DOHH2 (cell line): Measurements from ENCODE around the gene ANO8.

Source experiments
- H3F3A ChIP-seq: fragments of 200-600 bp; sonication (generic), shearing (Covaris generic); 2 replicates; pipeline ENCODE4 v1.6.0; 2016; ENCODE audit warnings: antibody characterized with exemption, mild to moderate bottlenecking; ENCODE audit not compliant: control insufficient read depth, insufficient read depth
- H3K27ac ChIP-seq: fragments of 200-600 bp; sonication (generic); 2 replicates; pipeline ENCODE4 v1.5.1; 2014; ENCODE audit warnings: low read depth, mild to moderate bottlenecking, low read length, moderate library complexity
- H3K27me3 ChIP-seq: fragments of 200-600 bp; sonication (generic); 2 replicates; pipeline ENCODE4 v1.6.1; 2014; ENCODE audit warnings: mild to moderate bottlenecking, low read length, mixed read lengths; ENCODE audit not compliant: control insufficient read depth
- H3K36me3 ChIP-seq: fragments of 200-600 bp; sonication (generic); 2 replicates; pipeline ENCODE4 v1.6.1; 2014; ENCODE audit warnings: mild to moderate bottlenecking, low read length, moderate library complexity, mixed read lengths; ENCODE audit not compliant: control insufficient read depth
- H3K4me1 ChIP-seq: fragments of 200-600 bp; sonication (generic); 2 replicates; pipeline ENCODE4 v1.6.1; 2014; ENCODE audit warnings: mild to moderate bottlenecking, low read length, mixed read lengths; ENCODE audit not compliant: control insufficient read depth
- H3K4me2 ChIP-seq: fragments of 200-600 bp; sonication (generic); 2 replicates; pipeline ENCODE4 v1.6.0; 2014; ENCODE audit warnings: mild to moderate bottlenecking, low read length, moderate library complexity
- H3K4me3 ChIP-seq: fragments of 200-600 bp; sonication (generic); 2 replicates; pipeline ENCODE4 v1.5.1; 2014; ENCODE audit warnings: mild to moderate bottlenecking, low read length, mixed read lengths
- H3K79me2 ChIP-seq: fragments of 200-600 bp; sonication (generic); 2 replicates; pipeline ENCODE4 v1.6.1; 2014; ENCODE audit warnings: mild to moderate bottlenecking, low read length, mixed read lengths; ENCODE audit not compliant: control insufficient read depth
- H3K9me2 ChIP-seq: fragments of 200-600 bp; sonication (generic); replicated peaks from 2 replicates; pipeline ENCODE4 v1.6.1; 2014; ENCODE audit warnings: mild to moderate bottlenecking, low read length, mixed read lengths; ENCODE audit not compliant: control insufficient read depth
- H3K9me3 ChIP-seq: fragments of 200-600 bp; sonication (generic); 2 replicates; pipeline ENCODE4 v1.6.1; 2014; ENCODE audit warnings: antibody characterized with exemption, low read length, mixed read lengths; ENCODE audit not compliant: control insufficient read depth, insufficient read depth
- H4K20me1 ChIP-seq: fragments of 200-600 bp; sonication (generic); 2 replicates; pipeline ENCODE4 v1.6.0; 2014; ENCODE audit warnings: low read depth, mild to moderate bottlenecking, antibody characterized with exemption, low read length, moderate library complexity; ENCODE audit not compliant: control insufficient read depth, insufficient read depth
- EZH2phosphoT487 ChIP-seq: fragments of 200-600 bp; sonication (generic); IDR thresholded peaks from 2 replicates; pipeline ENCODE4 v1.6.1; 2017; ENCODE audit warnings: borderline replicate concordance, mild to moderate bottlenecking, antibody characterized with exemption, low read length, moderate library complexity, mixed read lengths
- TF ChIP-seq, protein P1 (sequence below): fragments of 200-600 bp; sonication (generic); IDR thresholded peaks from one replicate; pipeline ENCODE4 v1.5.1; 2014; ENCODE audit warnings: antibody characterized with exemption, mild to moderate bottlenecking, low read depth, low read length; ENCODE audit not compliant: poor library complexity, severe bottlenecking

ANO8 gene

DNA sequence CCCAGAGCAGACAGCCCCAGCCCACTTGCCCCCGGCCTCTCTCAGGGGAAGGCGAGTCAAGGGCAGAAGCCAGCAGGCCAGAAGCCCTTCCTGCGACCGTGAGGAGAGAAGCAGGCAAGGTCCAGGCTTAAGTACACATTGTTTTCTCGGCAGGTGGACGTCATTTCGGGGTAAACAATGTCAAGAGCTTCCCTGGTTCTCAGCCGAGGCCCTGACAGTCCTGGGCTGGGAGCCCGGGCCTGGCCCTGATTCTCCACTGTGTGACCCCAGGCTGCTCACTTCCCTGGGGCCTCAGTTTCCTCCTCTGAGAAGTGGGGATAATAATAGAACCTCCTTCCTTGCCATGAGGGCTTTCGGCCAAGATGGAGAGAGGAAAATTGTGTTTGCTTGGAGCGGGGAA lies 23.1 kb upstream of the ANO8 start:
- no peaks in the 10 kb centered on the region for H3K9me3 ChIP-seq
- H3K79me2 ChIP-seq = no peaks in the 10 kb centered on the region
- no peaks in the 10 kb centered on the region for H3F3A ChIP-seq
- H3K4me1 ChIP-seq = no peaks in the 10 kb centered on the region
- no peak overlapping the region for H3K4me3 ChIP-seq
- no peaks in the 10 kb centered on the region for H4K20me1 ChIP-seq
- H3K9me2 ChIP-seq = no peaks in the 10 kb centered on the region
- TF ChIP-seq, protein P1, sequence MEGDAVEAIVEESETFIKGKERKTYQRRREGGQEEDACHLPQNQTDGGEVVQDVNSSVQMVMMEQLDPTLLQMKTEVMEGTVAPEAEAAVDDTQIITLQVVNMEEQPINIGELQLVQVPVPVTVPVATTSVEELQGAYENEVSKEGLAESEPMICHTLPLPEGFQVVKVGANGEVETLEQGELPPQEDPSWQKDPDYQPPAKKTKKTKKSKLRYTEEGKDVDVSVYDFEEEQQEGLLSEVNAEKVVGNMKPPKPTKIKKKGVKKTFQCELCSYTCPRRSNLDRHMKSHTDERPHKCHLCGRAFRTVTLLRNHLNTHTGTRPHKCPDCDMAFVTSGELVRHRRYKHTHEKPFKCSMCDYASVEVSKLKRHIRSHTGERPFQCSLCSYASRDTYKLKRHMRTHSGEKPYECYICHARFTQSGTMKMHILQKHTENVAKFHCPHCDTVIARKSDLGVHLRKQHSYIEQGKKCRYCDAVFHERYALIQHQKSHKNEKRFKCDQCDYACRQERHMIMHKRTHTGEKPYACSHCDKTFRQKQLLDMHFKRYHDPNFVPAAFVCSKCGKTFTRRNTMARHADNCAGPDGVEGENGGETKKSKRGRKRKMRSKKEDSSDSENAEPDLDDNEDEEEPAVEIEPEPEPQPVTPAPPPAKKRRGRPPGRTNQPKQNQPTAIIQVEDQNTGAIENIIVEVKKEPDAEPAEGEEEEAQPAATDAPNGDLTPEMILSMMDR = no peak
- TF ChIP-seq EZH2phosphoT487 = no peak
- H3K27me3 ChIP-seq = no peaks in the 10 kb centered on the region
- no peaks in the 10 kb centered on the region for H3K36me3 ChIP-seq
- no peak overlapping the region for H3K27ac ChIP-seq
- no peak overlapping the region for H3K4me2 ChIP-seq

DNA sequence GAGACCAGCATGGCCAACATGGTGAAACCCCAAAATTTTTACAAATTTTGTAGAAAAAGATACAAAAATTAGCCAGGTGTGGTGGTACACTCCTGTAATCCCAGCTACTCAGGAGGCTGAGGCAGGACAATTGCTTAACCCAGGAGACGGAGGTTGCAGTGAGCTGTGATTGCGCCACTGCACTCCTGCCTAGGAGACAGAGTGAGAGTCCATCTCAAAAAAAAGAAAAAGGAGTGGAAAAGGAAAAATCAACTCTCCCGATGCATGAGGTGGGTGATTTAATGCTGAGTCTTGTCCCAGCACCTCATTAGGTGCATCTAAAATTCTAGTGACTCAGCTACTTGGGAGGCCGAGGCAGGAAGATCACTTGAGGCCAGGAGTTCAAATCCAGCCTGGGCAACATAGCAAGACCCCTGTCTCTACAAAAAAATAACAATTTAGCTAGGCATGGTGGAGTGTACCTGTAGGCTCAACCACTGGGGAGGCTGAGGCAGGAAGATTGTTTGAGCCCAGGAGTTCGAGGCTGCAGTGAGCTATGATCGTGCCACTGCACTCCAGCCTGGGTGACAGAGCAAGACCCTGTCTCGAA lies 22.5 kb upstream of the ANO8 start:
- Histone ChIP-seq H3K9me2 (no peaks in the 10 kb centered on the region), H3K79me2 (no peaks in the 10 kb centered on the region), H3K9me3 (no peaks in the 10 kb centered on the region), H4K20me1 (no peaks in the 10 kb centered on the region), H3K36me3 (no peaks in the 10 kb centered on the region), H3K4me2 (no peak overlapping the region), H3K4me1 (no peaks in the 10 kb centered on the region), H3K4me3 (no peak overlapping the region), H3F3A (no peaks in the 10 kb centered on the region), H3K27me3 (no peaks in the 10 kb centered on the region), H3K27ac (no peak overlapping the region)
- TF ChIP-seq, protein P1 = no peak
- TF ChIP-seq EZH2phosphoT487 = no peak

DNA sequence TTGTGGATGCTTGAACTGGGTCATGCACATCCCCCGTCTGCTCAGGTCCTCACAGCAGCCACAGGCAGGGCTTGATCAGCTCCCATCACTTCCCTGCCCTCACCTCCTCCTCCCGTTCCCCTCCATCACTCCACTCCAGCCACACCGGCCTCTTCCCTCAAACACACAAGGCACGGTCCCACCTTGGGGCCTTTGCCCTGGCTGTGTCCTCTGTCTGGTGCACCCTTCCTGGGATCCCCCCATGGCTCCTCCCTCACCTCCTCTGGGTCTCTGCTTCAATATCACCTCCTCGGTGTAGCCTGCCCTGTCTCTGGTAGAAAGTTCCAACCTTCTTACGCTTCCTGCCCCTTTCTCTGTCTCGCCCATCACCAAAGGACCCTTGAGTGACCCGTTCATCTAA lies 18.7 kb upstream of the ANO8 start:
- H3K9me2 ChIP-seq = no peaks in the 10 kb centered on the region
- H4K20me1 ChIP-seq = no peaks in the 10 kb centered on the region
- H3K9me3 ChIP-seq = no peaks in the 10 kb centered on the region
- 0 out of 2 replicates have a peak, but pooled peaks cover 3% of the 10 kb centered on the region for H3K27me3 ChIP-seq
- H3K36me3 ChIP-seq = no peaks in the 10 kb centered on the region
- no peak overlapping the region for H3K4me2 ChIP-seq
- no peak overlapping the region for H3K4me3 ChIP-seq
- no peaks in the 10 kb centered on the region for H3K79me2 ChIP-seq
- peaks cover 30% of the 10 kb centered on the region for H3K4me1 ChIP-seq
- TF ChIP-seq, protein P1 = no peak
- TF ChIP-seq EZH2phosphoT487 = no peak
- H3K27ac ChIP-seq = no peak overlapping the region
- no peaks in the 10 kb centered on the region for H3F3A ChIP-seq
